Measurements from ENCODE around the gene CBLC.

CBLC gene

GRCh38 chr19:44746946-44747738, 30.5 kb upstream of the CBLC start:
- peak; percentile 96 for DNase-seq (ENCODE audit: low spot score)

- DNase-seq (ENCODE audit: low spot score), result peak; percentile 76
Observed at GRCh38 chr19:44747739-44748425, 29.8 kb upstream of the CBLC start.

- peak; percentile 68 for DNase-seq (ENCODE audit: low spot score)
Observed at GRCh38 chr19:44748426-44749254, 29.1 kb upstream of the CBLC start, which contains the start of gene BCL3. TSS of gene BCL3 (plus strand) at chr19:44748708. CDS start at chr19:44748791, 83 bp downstream.

GRCh38 chr19:44749292-44749691, 28.4 kb upstream of the CBLC start:
- DNase-seq (ENCODE audit: low spot score), result no peak

DNA sequence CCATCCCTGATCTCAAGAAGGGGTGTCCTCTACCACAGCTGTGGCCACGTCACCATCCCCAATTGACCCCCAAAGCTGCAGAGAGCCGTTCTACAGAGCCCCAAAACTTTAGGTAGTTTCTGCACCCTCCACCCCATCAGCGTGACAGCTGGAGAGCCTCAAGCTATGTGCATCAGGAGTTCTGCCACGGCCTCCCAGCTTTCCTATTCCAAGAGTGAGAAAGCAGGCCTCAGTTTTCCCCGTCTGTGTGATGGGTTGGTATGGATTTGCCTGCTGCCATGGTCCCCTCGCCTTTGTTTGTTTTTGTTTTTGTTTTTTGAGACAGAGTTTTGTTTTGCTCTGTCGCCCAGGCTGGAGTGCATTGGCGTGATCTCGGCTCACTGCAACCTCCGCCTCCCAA, 27.7 kb upstream of the CBLC start:
- no peak for DNase-seq (ENCODE audit: low spot score)

GRCh38 chr19:44752123-44752815, 25.4 kb upstream of the CBLC start:
- DNase-seq (ENCODE audit: low spot score), result no peak

- DNase-seq (ENCODE audit: low spot score), result peak; percentile 95
Observed at GRCh38 chr19:44752816-44753625, 24.7 kb upstream of the CBLC start.

DNA sequence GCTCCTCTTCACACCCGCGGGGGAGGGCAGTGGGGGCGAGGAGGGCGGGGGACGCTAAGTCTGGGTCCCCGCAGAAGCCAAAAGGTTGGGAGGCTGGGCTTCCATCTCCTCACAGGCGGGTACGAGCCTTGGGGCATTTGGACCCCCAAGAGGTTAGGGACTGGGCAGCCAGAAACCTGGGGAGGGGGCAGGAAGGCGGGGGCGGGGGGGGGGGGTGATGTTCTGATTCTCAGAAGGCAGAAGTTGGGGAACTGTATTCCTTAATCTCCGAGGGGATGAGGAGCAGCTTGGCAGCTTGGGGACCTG, 24.1 kb upstream of the CBLC start:
- DNase-seq (ENCODE audit: low spot score), result no peak

DNA sequence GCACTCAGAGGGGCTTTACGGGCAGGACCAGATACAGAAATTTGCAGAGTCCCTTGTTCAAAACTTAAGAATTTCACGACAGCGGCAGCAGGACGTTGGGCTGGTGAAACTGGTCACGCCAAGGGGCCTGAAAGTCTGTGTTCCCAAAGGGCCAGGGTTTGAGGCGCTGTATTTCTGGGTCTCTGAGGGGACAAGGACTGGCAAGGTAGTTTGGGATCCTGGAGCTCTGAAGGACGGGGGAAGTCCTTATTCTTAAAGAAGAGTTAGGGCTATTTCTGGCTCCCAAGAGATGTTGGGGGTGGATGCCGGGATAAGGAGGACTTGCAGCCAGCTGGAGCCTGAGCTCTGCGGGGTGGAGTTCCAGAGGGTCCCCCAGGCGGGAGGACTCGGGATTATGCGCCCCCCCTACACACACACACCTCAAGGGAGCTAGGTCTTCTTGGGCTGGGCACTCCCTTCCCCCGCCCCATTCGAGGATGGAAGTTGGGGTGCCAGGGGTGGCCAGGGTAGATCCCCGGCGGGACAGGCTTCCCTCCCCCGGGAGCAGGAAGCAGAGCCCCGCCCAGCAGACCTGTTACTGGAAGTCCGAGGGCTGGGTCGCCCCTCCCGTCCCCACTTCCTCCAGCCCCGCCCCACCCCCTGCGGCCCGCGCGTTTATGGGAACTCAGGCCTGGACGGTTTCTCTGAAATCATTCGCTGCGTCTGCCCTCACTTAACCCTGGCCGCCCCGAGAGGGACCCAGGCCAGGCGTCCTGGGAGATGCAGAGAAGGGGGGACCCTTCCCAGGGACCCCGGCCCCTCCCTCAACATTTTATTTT, 23.5 kb upstream of the CBLC start:
- DNase-seq (ENCODE audit: low spot score), result peak; percentile 89

DNA sequence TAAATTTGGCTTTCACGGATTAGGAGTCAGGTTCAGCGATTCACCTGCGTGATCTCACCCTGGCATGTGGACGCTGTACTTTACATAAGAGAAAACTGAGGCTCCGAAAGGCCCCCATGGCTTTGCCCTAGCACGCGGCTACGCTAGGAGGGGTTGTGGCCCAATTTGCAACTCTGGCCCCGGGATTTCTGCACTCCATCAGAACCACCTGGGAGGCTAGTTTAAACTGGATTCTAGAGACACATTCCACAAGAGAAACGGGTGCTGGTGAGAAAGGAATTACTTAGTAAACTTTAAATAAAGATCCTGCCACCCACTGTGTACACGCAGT, 23.0 kb upstream of the CBLC start:
- no peak for DNase-seq (ENCODE audit: low spot score)

- DNase-seq (ENCODE audit: low spot score), result no peak
Observed at GRCh38 chr19:44755219-44755618, 22.5 kb upstream of the CBLC start.

DNA sequence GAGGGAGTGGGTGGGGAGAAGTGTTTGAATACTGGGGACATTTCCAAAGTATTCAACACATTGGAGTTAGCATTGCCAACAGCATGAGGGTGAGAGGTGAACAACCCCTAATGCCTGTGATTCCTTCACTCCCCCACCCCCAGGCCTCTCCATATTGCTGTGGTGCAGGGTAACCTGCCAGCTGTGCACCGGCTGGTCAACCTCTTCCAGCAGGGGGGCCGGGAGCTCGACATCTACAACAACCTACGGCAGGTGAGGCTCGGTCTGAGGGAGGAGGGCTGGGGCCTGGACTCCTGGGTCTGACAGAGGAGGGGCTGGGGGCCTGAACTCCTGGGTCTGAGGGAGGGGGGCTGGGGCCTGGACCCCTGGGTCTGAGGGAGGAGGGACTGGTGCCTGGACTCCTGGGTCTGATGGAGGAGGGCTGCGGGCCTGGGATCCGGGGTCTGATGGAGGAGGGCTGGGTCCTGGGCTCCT, 21.6 kb upstream of the CBLC start:
- no peak for DNase-seq (ENCODE audit: low spot score)

- peak; percentile 52 for DNase-seq (ENCODE audit: low spot score)
Observed at GRCh38 chr19:44757057-44757734, 20.5 kb upstream of the CBLC start.

GRCh38 chr19:44757735-44758505, 19.8 kb upstream of the CBLC start:
- peak; percentile 79 for DNase-seq (ENCODE audit: low spot score)

DNA sequence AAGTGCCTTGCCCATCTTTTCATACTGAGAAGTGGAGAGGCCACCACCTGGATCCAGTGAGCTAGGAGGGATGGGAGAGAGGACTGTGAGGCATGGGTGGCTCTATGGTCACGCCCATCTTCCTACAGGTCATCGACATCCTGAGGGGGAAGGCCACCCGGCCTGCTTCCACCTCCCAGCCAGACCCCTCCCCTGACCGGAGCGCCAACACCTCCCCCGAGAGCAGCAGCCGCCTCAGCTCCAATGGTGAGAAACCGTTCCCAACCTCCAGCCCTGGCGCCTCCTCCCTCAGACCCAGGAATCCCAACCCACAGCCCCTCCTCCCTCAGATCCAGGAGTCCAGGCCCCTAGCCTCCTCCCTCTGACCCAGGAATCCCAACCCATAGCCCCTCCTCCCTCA, 19.1 kb upstream of the CBLC start:
- no peak for DNase-seq (ENCODE audit: low spot score)

DNA sequence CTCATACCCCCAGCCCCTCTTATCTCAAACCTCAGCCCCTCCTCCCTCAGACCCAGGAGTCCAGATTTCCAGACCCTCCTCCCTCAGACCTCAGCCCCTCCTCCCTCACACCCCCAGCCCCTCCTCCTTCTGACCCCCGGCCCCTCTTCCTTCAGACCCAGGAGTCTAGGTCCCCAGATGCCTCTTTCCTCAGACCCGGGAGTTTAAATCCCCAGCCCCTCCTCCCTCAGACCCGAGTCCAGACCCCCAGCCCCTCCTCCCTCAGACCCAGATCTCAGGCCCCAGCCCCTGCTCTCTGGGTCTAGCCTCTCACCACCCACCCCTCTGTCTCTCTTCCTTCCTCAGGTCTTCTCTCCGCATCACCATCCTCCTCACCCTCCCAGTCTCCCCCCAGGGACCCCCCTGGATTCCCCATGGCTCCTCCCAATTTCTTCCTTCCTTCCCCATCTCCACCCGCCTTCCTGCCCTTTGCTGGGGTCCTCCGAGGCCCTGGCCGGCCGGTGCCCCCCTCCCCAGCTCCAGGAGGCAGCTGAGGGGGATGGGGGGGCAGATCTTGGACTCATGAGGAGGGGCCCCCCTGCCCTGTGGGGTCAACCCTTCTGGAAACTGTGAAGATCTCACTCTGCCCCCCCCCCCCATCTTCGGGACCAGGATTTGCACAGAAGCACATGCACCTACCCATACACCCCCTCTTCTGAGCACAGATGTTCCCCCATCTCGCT, 18.4 kb upstream of the CBLC start:
- no peak for DNase-seq (ENCODE audit: low spot score)

DNA sequence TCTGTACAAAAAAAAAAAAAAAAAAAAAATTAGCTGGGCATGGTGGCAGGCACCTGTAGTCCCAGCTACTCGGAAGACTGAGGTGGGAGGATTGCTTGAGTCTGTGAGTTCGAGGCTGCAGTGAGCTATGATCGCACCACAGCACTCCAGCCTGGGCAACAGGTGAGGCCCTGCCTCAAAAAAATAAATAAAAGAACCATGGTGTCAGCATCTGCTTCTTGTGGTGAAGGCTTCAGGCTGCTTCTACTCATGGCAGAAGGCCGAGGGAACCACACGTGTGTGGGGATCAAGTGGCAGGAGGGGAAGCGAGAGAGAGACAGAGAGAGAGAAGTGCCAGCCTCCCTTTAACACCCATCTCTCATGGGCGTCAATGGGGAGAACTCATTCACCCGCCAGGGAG, 15.7 kb upstream of the CBLC start:
- no peak for DNase-seq (ENCODE audit: low spot score)
